Lung (tissue), 12 donors: Measurements from ENCODE around the gene TOP2A. TPM values are rescaled to one million over a fixed set of nuclear protein-coding genes. Genes with fewer than 3 reads are reported as not detected.

ENCODE experiments used
- ATAC-seq: fragments of 200-7000 bp; cut with Tn5 transposase; one replicate; pipeline ENCODE4 v1.9.1; 2020; ENCODE audit warnings: moderate number of reproducible peaks; ENCODE audit not compliant: insufficient read depth, low FRiP score
- DNase-seq, 3 donors: peaks; one replicate each; pipeline ENCODE4 v3.0.0-alpha.2; 2013 to 2017
- H3K27ac ChIP-seq, 2 donors: one replicate each; pipeline ENCODE4 v1.5.1; 2013; ENCODE audit warnings: mild to moderate bottlenecking in 2 of 2, moderate library complexity in 2 of 2, control low read depth in 1 of 2, inconsistent platforms in 1 of 2, low read depth in 1 of 2, low read length in 1 of 2
- H3K27me3 ChIP-seq, 3 donors: one replicate each; pipeline ENCODE4 v1.5.1; 2013; ENCODE audit warnings: low read length in 2 of 3; ENCODE audit not compliant: control insufficient read depth in 3 of 3, insufficient read depth in 3 of 3
- H3K36me3 ChIP-seq, 4 donors: one replicate each; pipeline ENCODE4 v1.5.1; 2013; ENCODE audit warnings: low read length in 4 of 4, mild to moderate bottlenecking in 1 of 4, moderate library complexity in 1 of 4; ENCODE audit not compliant: control insufficient read depth in 4 of 4, insufficient read depth in 4 of 4
- H3K4me1 ChIP-seq, 5 donors: one replicate each; pipeline ENCODE4 v1.5.1; 2013; ENCODE audit warnings: low read length in 5 of 5, mild to moderate bottlenecking in 2 of 5, moderate library complexity in 1 of 5; ENCODE audit not compliant: control insufficient read depth in 5 of 5, insufficient read depth in 5 of 5
- H3K4me3 ChIP-seq: one replicate; pipeline ENCODE4 v1.5.1; 2013; ENCODE audit warnings: mild to moderate bottlenecking, control low read depth, moderate library complexity
- H3K9ac ChIP-seq, 2 donors: one replicate each; pipeline ENCODE4 v1.5.1; 2013; ENCODE audit warnings: low read length in 2 of 2, control low read depth in 1 of 2; ENCODE audit not compliant: insufficient read depth in 1 of 2
- H3K9me3 ChIP-seq, 4 donors: one replicate each; pipeline ENCODE4 v1.5.1; 2013; ENCODE audit warnings: low read length in 3 of 4, mild to moderate bottlenecking in 1 of 4, moderate library complexity in 1 of 4; ENCODE audit not compliant: control insufficient read depth in 4 of 4, insufficient read depth in 3 of 4
- CTCF ChIP-seq: IDR thresholded peaks from 2 replicates; pipeline ENCODE4 v1.5.1; 2012; ENCODE audit warnings: mild to moderate bottlenecking; ENCODE audit errors: control extremely low read depth, extremely low read depth
- WGBS, 2 donors: extraction: QIAGEN DNeasy Blood & Tissue Kit; methylation state at CpG; one replicate each; pipeline ENCODE4 v1.1.7; 2013; 5-methylcytosine and 5-hydroxymethylcytosine counted together
- polyA plus RNA-seq, 2 donors: library from polyadenylated mRNA; stranded (reverse); fragments of 200-250 nt; gene quantifications; one replicate each; pipeline ENCODE4 v1.2.1, GENCODE V29; 2013
- total RNA-seq, 2 donors: library from RNA; depleted of rRNA in 1 of 2; stranded (reverse); fragments of >200 nt in 1 of 2; gene quantifications; one replicate each; pipeline ENCODE4 v1.2.1, GENCODE V29; 2014 to 2021
- donor health status: control.
- donor health status: control.
- donor health status: Bipolar disorder and iron deficiency.
- donor health status: healthy.
- donor health status: DM: yes; HTN: yes; CAD: no.

TOP2A gene
- total and polyA plus RNA-seq, 4 donors: 2.6 to 21.6 (median 9.6) TPM

- no peaks in the 10 kb centered on the region for H3K36me3 ChIP-seq
- H3K9ac ChIP-seq: no peak overlapping the region
- DNase-seq (no peak), ATAC-seq (no peak)
- H3K27ac ChIP-seq: no peak overlapping the region
- no peaks in the 10 kb centered on the region for H3K27me3 ChIP-seq
- WGBS, 2 donors: 78 to 83% methylated on average over 4 of the region's 4 CpGs
- H3K4me1 ChIP-seq: peaks cover 0 to 28% (median 3%) of the 10 kb centered on the region in 5 donors
- no peak for TF ChIP-seq CTCF
- no peak overlapping the region for H3K4me3 ChIP-seq
- H3K9me3 ChIP-seq: no peaks in the 10 kb centered on the region
These were observed 22.5 kb upstream of the TOP2A start for GRCh38 chr17:40440166-40440565.

GRCh38 chr17:40437095-40437732, 19.5 kb upstream of the TOP2A start:
- no peak for DNase-seq
- Histone ChIP-seq H3K4me1 (peaks cover 0 to 16% (median 3%) of the 10 kb centered on the region in 5 donors), H3K36me3 (no peaks in the 10 kb centered on the region), H3K9ac (no peak overlapping the region), H3K27me3 (no peaks in the 10 kb centered on the region), H3K27ac (no peak overlapping the region), H3K4me3 (no peak overlapping the region), H3K9me3 (no peaks in the 10 kb centered on the region)
- no peak for TF ChIP-seq CTCF
- ATAC-seq: no peak
- 83 to 85% methylated on average over 5 of the region's 5 CpGs for WGBS, 2 donors

GRCh38 chr17:40436636-40437035, 18.9 kb upstream of the TOP2A start:
- DNase-seq: no peak
- 57 to 65% methylated on average over 5 of the region's 5 CpGs for WGBS, 2 donors
- TF ChIP-seq CTCF: no peak

More at GRCh38 chr17:40436636-40437035, 18.9 kb upstream of the TOP2A start:
- Histone ChIP-seq H3K9me3 (no peaks in the 10 kb centered on the region), H3K4me1 (peaks cover 0 to 16% (median 3%) of the 10 kb centered on the region in 5 donors), H3K27me3 (no peaks in the 10 kb centered on the region), H3K9ac (no peak overlapping the region), H3K27ac (no peak overlapping the region), H3K36me3 (no peaks in the 10 kb centered on the region), H3K4me3 (no peak overlapping the region)
- no peak for ATAC-seq
